NB4 (cell line): Measurements from ENCODE around the gene MYADM.

ENCODE experiments used
- DNase-seq: peaks from one replicate; pipeline ENCODE4 v3.0.0; 2010; ENCODE audit warnings: low read depth
- H3K4me3 ChIP-seq: one replicate; pipeline ENCODE4 v1.5.1; 2011; ENCODE audit warnings: mild to moderate bottlenecking, low read depth, low read length, moderate library complexity
- MYC ChIP-seq: IDR thresholded peaks from 2 replicates; pipeline ENCODE4 v1.6.1; 2011; ENCODE audit warnings: low read depth, low read length
- POLR2A ChIP-seq: IDR thresholded peaks from 2 replicates; pipeline ENCODE4 v1.6.1; 2011; ENCODE audit warnings: mild to moderate bottlenecking; ENCODE audit not compliant: insufficient read length; ENCODE audit errors: extremely low read depth
- TF ChIP-seq, protein P1 (sequence below): IDR thresholded peaks from one replicate; pipeline ENCODE4 v1.5.1; 2012; ENCODE audit warnings: low read depth, low read length
- TF ChIP-seq, protein P2 (sequence below): IDR thresholded peaks from 2 replicates; pipeline ENCODE4 v1.6.1; 2011; ENCODE audit warnings: low read depth, low read length

Gene MYADM

DNA sequence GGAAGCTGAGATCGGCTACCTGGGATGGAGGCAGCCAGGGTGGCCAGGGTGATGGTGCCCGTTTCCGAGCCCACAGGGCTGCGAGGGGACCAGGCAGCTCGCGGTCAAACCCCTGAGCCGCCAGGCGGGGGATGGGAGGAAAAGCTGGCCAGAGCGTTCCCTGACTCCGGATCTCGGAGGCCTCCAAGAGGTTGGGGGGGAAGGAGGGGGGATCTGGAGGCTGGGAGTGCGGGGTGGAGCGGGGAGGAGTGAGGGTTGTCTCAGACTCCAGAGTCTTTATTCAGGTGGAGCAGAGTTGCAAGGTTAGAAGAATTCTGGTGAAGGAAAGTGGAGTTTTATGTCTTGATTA lies 42.5 kb downstream of the MYADM start:
- TF ChIP-seq POLR2A (no peak), MYC (no peak)
- TF ChIP-seq, protein P1, sequence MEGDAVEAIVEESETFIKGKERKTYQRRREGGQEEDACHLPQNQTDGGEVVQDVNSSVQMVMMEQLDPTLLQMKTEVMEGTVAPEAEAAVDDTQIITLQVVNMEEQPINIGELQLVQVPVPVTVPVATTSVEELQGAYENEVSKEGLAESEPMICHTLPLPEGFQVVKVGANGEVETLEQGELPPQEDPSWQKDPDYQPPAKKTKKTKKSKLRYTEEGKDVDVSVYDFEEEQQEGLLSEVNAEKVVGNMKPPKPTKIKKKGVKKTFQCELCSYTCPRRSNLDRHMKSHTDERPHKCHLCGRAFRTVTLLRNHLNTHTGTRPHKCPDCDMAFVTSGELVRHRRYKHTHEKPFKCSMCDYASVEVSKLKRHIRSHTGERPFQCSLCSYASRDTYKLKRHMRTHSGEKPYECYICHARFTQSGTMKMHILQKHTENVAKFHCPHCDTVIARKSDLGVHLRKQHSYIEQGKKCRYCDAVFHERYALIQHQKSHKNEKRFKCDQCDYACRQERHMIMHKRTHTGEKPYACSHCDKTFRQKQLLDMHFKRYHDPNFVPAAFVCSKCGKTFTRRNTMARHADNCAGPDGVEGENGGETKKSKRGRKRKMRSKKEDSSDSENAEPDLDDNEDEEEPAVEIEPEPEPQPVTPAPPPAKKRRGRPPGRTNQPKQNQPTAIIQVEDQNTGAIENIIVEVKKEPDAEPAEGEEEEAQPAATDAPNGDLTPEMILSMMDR: no peak
- TF ChIP-seq, protein P2, sequence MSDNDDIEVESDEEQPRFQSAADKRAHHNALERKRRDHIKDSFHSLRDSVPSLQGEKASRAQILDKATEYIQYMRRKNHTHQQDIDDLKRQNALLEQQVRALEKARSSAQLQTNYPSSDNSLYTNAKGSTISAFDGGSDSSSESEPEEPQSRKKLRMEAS: no peak
- H3K4me3 ChIP-seq: no peak overlapping the region
- DNase-seq: no peak

- H3K4me3 ChIP-seq: no peak overlapping the region
- TF ChIP-seq, protein P1: peak; percentile 43
- TF ChIP-seq, protein P2: no peak
- no peak for TF ChIP-seq POLR2A
- peak; percentile 28 for DNase-seq
Measured at GRCh38 chr19:53912653-53913052, 45.0 kb downstream of the MYADM start.

- TF ChIP-seq MYC: no peak
- TF ChIP-seq, protein P2: no peak
- no peak overlapping the region for H3K4me3 ChIP-seq
Measured at GRCh38 chr19:53915000-53915399, 47.3 kb downstream of the MYADM start.

DNA sequence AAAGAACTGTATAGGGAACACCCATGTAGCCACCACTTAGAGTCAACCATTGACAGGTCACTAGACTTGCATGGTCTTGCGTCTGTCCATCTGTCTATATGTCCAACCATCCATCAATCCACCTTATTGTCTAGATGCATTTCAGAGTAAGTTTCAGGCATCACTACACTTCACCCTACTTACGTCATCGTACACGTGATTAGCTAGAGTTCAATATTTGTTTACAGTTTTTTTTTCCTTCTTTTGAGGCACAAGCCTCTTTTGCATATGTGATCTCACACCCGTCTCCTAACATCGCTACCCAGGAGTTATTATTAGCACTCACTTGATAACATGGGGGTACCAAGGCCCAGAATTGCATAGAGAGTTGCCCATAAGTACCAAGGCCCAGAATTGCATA lies 48.3 kb downstream of the MYADM start:
- TF ChIP-seq, protein P2: no peak
- no peak overlapping the region for H3K4me3 ChIP-seq

More at GRCh38 chr19:53915000-53915399, 47.3 kb downstream of the MYADM start:
- DNase-seq: peak; percentile 35

GRCh38 chr19:53917356-53917755 lies 49.7 kb downstream of the MYADM start:
- no peak for DNase-seq
- TF ChIP-seq MYC (no peak), POLR2A (no peak)
- TF ChIP-seq, protein P2: no peak
- TF ChIP-seq, protein P1: no peak
- no peak overlapping the region for H3K4me3 ChIP-seq

More for the DNA sequence above, 48.3 kb downstream of the MYADM start:
- no peak for DNase-seq
